D721Med (cell line): ENCODE data around the gene COMMD4.
"Not testable (repeated sequence)": the region's sequence is repeated elsewhere in the genome, so short reads cannot be mapped to it uniquely, and the experiment has no call there.

Experiments
- DNase-seq: peaks from one replicate; pipeline ENCODE4 v3.0.0; 2011; ENCODE audit warnings: low spot score; ENCODE audit not compliant: insufficient read length
- FAIRE-seq: peaks from 2 replicates; lab custom pipeline; 2011; peaks lifted over from hg19 to GRCh38; lab: Jason Lieb, UNC
- TF ChIP-seq, protein P1 (sequence below): IDR thresholded peaks from 2 replicates; pipeline ENCODE4 v1.5.1; 2012; ENCODE audit warnings: mild to moderate bottlenecking, control low read depth; ENCODE audit not compliant: insufficient read depth; ENCODE audit errors: missing control alignments

COMMD4 gene

GRCh38 chr15:75339531-75340240 is 3.8 kb downstream of the COMMD4 start:
- FAIRE-seq = no peak
- no peak for DNase-seq
- TF ChIP-seq, protein P1, sequence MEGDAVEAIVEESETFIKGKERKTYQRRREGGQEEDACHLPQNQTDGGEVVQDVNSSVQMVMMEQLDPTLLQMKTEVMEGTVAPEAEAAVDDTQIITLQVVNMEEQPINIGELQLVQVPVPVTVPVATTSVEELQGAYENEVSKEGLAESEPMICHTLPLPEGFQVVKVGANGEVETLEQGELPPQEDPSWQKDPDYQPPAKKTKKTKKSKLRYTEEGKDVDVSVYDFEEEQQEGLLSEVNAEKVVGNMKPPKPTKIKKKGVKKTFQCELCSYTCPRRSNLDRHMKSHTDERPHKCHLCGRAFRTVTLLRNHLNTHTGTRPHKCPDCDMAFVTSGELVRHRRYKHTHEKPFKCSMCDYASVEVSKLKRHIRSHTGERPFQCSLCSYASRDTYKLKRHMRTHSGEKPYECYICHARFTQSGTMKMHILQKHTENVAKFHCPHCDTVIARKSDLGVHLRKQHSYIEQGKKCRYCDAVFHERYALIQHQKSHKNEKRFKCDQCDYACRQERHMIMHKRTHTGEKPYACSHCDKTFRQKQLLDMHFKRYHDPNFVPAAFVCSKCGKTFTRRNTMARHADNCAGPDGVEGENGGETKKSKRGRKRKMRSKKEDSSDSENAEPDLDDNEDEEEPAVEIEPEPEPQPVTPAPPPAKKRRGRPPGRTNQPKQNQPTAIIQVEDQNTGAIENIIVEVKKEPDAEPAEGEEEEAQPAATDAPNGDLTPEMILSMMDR = no peak

- DNase-seq = no peak
- no peak for FAIRE-seq
Measured at GRCh38 chr15:75342221-75342620, 6.4 kb downstream of the COMMD4 start.

GRCh38 chr15:75343953-75344352 is 8.1 kb downstream of the COMMD4 start:
- DNase-seq = not testable (repeated sequence)

More at GRCh38 chr15:75342221-75342620, 6.4 kb downstream of the COMMD4 start:
- TF ChIP-seq, protein P1 = no peak

DNA sequence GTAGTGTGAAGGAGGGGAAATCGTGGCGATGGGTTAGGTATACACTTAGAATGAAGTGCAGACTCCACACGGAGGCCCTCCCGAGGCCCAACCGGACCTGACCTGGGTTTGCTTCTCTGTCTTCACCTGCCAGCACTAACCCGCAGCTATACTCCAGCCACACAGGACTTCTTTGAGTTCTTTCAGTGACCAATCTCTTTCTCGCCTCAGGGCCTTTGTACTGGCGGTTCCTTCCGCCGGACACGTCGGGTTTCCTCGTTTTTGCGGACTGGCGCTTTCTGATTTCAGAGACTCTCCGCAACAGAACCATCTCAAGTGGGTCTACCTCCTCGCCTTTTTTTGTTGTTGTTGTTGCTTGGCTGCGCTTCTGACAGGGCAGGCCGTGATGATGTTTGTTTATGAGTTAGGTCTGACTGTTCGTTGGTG is 10.9 kb downstream of the COMMD4 start, which contains the start of gene NEIL1:
Gene NEIL1, plus strand, starts transcription at position 244 of the 426 bp plus-strand sequence. CDS start 1,867 bp downstream, outside the sequence.
- TF ChIP-seq, protein P1 = no peak
- no peak for DNase-seq
- no peak for FAIRE-seq

More at GRCh38 chr15:75343953-75344352, 8.1 kb downstream of the COMMD4 start:
- not testable (repeated sequence) for FAIRE-seq

DNA sequence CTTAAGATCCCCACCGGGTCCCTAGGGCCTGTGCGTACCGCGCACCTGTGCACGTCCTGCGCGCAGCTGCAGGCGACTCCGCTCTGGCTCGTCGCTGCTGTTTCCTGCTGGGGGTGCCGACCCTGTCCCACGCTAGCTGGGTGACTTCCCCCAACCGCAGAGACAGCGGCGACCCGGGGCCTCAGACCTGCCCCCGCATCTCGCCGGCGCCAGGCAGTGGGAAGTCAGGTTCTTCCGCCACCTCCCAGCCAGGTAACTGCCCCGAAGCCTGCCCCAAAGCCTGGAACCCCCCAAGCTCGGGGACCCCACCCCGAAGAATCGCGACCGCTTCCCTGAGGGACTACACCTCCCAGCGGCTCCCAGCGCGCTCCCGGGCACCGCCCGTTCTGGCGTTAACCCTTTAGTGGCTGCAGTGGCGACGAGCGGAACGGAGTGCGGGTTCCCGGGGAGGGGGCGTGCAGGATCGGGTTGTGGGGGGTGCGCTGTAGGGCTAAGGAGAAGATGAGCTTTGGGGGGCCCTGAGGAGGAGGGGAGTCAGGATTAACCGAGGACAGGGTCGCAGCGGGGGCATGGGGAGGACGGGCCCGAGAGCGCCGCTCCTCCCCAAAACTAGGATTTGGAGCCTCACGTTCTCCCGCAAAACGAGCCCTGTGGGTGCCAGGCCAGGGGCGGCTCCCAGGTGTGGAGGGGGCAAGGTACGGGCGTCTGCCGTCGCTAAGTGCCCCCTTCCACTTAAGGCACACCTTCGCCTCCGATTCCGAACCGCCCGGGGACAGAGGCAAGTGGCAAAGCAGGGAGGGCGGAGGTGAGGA is 11.6 kb downstream of the COMMD4 start:
- TF ChIP-seq, protein P1 = no peak
- DNase-seq (peak; percentile 81), FAIRE-seq (no peak)

DNA sequence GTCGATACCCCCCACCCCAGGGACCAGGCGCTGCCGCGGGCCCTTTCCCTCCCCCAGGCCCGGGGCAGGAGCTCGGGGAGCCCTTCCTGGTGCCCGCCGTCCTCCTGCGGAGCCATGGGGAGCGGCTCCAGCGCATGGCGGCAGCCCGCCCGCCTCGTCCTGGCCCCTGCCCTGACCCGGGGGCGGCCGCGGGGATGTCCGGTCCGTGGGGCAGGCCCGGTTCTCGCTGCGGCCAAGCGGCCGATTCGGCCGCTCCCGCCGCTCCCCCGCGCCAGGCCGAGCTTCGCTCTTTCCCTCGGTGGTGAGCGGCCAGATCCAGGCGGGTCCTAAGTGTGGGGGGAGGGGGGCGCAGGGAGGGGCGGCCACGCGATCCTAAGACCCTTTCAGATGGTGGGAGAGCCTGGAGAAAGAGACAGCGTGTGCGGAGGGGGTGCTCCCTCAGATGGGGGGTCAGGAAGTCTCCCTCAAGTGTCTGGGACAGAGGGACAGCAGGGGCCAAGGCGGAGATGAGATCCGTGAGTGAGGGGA is 12.2 kb downstream of the COMMD4 start:
- TF ChIP-seq, protein P1 = no peak
- DNase-seq = no peak

GRCh38 chr15:75348562-75349350 is 12.9 kb downstream of the COMMD4 start:
- DNase-seq (no peak), FAIRE-seq (no peak)
- TF ChIP-seq, protein P1 = no peak

More for the DNA sequence above, 12.2 kb downstream of the COMMD4 start:
- no peak for FAIRE-seq

- not testable (repeated sequence) for DNase-seq, FAIRE-seq
Measured at GRCh38 chr15:75349351-75349669, 13.4 kb downstream of the COMMD4 start.
